ENCODE measurements around the gene CRHR2.

- TF ChIP-seq, protein P1, sequence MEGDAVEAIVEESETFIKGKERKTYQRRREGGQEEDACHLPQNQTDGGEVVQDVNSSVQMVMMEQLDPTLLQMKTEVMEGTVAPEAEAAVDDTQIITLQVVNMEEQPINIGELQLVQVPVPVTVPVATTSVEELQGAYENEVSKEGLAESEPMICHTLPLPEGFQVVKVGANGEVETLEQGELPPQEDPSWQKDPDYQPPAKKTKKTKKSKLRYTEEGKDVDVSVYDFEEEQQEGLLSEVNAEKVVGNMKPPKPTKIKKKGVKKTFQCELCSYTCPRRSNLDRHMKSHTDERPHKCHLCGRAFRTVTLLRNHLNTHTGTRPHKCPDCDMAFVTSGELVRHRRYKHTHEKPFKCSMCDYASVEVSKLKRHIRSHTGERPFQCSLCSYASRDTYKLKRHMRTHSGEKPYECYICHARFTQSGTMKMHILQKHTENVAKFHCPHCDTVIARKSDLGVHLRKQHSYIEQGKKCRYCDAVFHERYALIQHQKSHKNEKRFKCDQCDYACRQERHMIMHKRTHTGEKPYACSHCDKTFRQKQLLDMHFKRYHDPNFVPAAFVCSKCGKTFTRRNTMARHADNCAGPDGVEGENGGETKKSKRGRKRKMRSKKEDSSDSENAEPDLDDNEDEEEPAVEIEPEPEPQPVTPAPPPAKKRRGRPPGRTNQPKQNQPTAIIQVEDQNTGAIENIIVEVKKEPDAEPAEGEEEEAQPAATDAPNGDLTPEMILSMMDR (conservative IDR thresholded peaks at IDR 0.05 in 1 of 2, IDR thresholded peaks at IDR 0.05 in 1 of 2; ENCODE audit: extremely low read depth in 1 of 2, insufficient read depth in 1 of 2, low read depth in 1 of 2, low read length in 2 of 2), result no peak
- TF ChIP-seq EZH2 (IDR thresholded peaks at IDR 0.05; ENCODE audit: borderline replicate concordance, low read length), result no peak
Measured at GRCh38 chr7:30634193-30634626, 48.0 kb downstream of the CRHR2 start.

All from mammary epithelial cell (primary cell).